ENCODE data around the gene SPAST. TPM values are rescaled to one million over a fixed set of nuclear protein-coding genes. Genes with fewer than 3 reads are reported as not detected.

The SPAST gene
- total RNA-seq, 1 experiment from 2014 or later, result 16.2 TPM

- ChIA-PET CTCF (no interaction called here), POLR2A (no interaction called here), RAD21 (ENCODE audit: low non-redundant PET in 1 of 2, low total read pairs in 2 of 2, uncharacterized antibody in 2 of 2, unreplicated experiment in 2 of 2) (no interaction called here)
- no peaks in the 10 kb centered on the region for H4K20me1 ChIP-seq (ENCODE audit: insufficient read depth)
- no peaks in the 10 kb centered on the region for H3K9me3 ChIP-seq (ENCODE audit: control insufficient read depth in 1 of 2, insufficient read depth in 1 of 2, low read depth in 1 of 2, low read length in 2 of 2)
- H3K9me2 ChIP-seq (ENCODE audit: insufficient read depth), result no peaks in the 10 kb centered on the region
- no peak overlapping the region for H3K4me3 ChIP-seq (replicated peaks in 1 of 2; ENCODE audit: low read depth in 1 of 2, low read length in 2 of 2)
- H3K27me3 ChIP-seq (ENCODE audit: insufficient read depth, low read length), result no peaks in the 10 kb centered on the region
- no peak for DNase-seq (ENCODE audit: low read depth, low spot score)
- H3K79me2 ChIP-seq (ENCODE audit: insufficient read depth, low read length), result no peaks in the 10 kb centered on the region
- H2AFZ ChIP-seq (ENCODE audit: low read depth, low read length, poor library complexity, severe bottlenecking), result no peak overlapping the region
- H3K4me2 ChIP-seq (ENCODE audit: low read length), result no peak overlapping the region
- BruUV-seq (replicated peaks), result no TSS peak
- H3K36me3 ChIP-seq (ENCODE audit: control insufficient read depth in 1 of 2, insufficient read depth in 2 of 2, low read length in 2 of 2), result no peaks in the 10 kb centered on the region; a peak in 1 of 4 replicates
- no peak overlapping the region for H3K27ac ChIP-seq (ENCODE audit: low read depth, low read length)
- peaks cover 3 to 7% of the 10 kb centered on the region in 2 experiments; a peak in 3 of 4 replicates for H3K4me1 ChIP-seq (ENCODE audit: control insufficient read depth in 1 of 2, insufficient read depth in 2 of 2, low read length in 2 of 2)
- H3K9ac ChIP-seq (ENCODE audit: low read length), result no peak overlapping the region
- TF ChIP-seq ZFX (IDR thresholded peaks at IDR 0.05) (no peak), ZNF274 (IDR thresholded peaks at IDR 0.05; ENCODE audit: low read depth, low read length) (no peak), POLR2A (IDR thresholded peaks at IDR 0.05; ENCODE audit: borderline replicate concordance, extremely low read depth, insufficient read depth, insufficient read length) (no peak), MAX (IDR thresholded peaks at IDR 0.05) (no peak), POLR2AphosphoS5 (IDR thresholded peaks at IDR 0.05; ENCODE audit: low read depth, low read length) (no peak), EZH2phosphoT487 (IDR thresholded peaks at IDR 0.05; ENCODE audit: borderline replicate concordance) (no peak), EZH2 (IDR thresholded peaks at IDR 0.05) (no peak), EGR1 (IDR thresholded peaks at IDR 0.05; ENCODE audit: low read depth) (no peak), SIN3A (IDR thresholded peaks at IDR 0.05; ENCODE audit: low read depth) (no peak), TCF7L2 (IDR thresholded peaks at IDR 0.05; ENCODE audit: borderline replicate concordance, extremely low read depth, insufficient read depth, insufficient read length) (no peak), SP1 (IDR thresholded peaks at IDR 0.05; ENCODE audit: low read depth) (no peak), FOSL1 (IDR thresholded peaks at IDR 0.05; ENCODE audit: low read depth) (no peak), RAD21 (IDR thresholded peaks at IDR 0.05; ENCODE audit: low read depth) (no peak), YY1 (IDR thresholded peaks at IDR 0.05; ENCODE audit: extremely low read depth, insufficient replicate concordance, low read depth, low read length) (no peak), REST (IDR thresholded peaks at IDR 0.05; ENCODE audit: low read depth) (no peak), ELF1 (IDR thresholded peaks at IDR 0.05; ENCODE audit: borderline replicate concordance, low read depth) (no peak)
- TF ChIP-seq, protein P1, sequence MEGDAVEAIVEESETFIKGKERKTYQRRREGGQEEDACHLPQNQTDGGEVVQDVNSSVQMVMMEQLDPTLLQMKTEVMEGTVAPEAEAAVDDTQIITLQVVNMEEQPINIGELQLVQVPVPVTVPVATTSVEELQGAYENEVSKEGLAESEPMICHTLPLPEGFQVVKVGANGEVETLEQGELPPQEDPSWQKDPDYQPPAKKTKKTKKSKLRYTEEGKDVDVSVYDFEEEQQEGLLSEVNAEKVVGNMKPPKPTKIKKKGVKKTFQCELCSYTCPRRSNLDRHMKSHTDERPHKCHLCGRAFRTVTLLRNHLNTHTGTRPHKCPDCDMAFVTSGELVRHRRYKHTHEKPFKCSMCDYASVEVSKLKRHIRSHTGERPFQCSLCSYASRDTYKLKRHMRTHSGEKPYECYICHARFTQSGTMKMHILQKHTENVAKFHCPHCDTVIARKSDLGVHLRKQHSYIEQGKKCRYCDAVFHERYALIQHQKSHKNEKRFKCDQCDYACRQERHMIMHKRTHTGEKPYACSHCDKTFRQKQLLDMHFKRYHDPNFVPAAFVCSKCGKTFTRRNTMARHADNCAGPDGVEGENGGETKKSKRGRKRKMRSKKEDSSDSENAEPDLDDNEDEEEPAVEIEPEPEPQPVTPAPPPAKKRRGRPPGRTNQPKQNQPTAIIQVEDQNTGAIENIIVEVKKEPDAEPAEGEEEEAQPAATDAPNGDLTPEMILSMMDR (IDR thresholded peaks at IDR 0.05 in 2 of 3, conservative IDR thresholded peaks at IDR 0.05 in 1 of 3; ENCODE audit: borderline replicate concordance in 1 of 3, insufficient read depth in 1 of 3, low read depth in 2 of 3, low read length in 2 of 3), result no peak
- intact Hi-C loops (cut with micrococcal nuclease), result no loop called here
- no peak for ATAC-seq
These were observed 129.1 kb downstream of the SPAST start for GRCh38 chr2:32192418-32192817.

Data from HCT116 (cell line).